CD4-positive, CD25-positive, alpha-beta regulatory T cell (primary cell): ENCODE results near the gene GRIK3. TPM values are rescaled to one million over a fixed set of nuclear protein-coding genes. Genes with fewer than 3 reads are reported as not detected.

Experiments
- ATAC-seq, 2 donors: fragments of 150-1000 bp; cut with Tn5 transposase; one replicate each; pipeline ENCODE4 v1.10.0; 2021; ENCODE audit warnings: low read depth in 2 of 2, moderate number of reproducible peaks in 2 of 2, moderate library complexity in 1 of 2
- DNase-seq, 3 donors: peaks; one replicate each; pipeline versions ENCODE4 v3.0.0 to v3.0.0-alpha.2; 2012 to 2022; ENCODE audit warnings: mixed read lengths in 1 of 3
- H3K27ac ChIP-seq: one replicate; pipeline ENCODE4 v1.7.0; 2013; ENCODE audit warnings: mild to moderate bottlenecking, low read length; ENCODE audit not compliant: insufficient read depth, poor library complexity, severe bottlenecking
- H3K27me3 ChIP-seq: one replicate; pipeline ENCODE4 v1.7.0; 2013; ENCODE audit warnings: low read length; ENCODE audit not compliant: control insufficient read depth, insufficient read depth
- H3K36me3 ChIP-seq: one replicate; pipeline ENCODE4 v1.7.0; 2013; ENCODE audit warnings: mild to moderate bottlenecking, low read length, moderate library complexity; ENCODE audit not compliant: control insufficient read depth, insufficient read depth
- H3K4me1 ChIP-seq: 2 replicates; pipeline ENCODE4 v1.7.0; 2013; ENCODE audit warnings: mild to moderate bottlenecking, low read length; ENCODE audit not compliant: insufficient read depth, control insufficient read depth, poor library complexity, severe bottlenecking
- H3K4me3 ChIP-seq: one replicate; pipeline ENCODE4 v1.7.0; 2013; ENCODE audit warnings: low read depth, mild to moderate bottlenecking, low read length, moderate library complexity
- H3K9me3 ChIP-seq, 2 experiments: 1 replicate in 1 of 2; 2 replicates in 1 of 2; pipeline ENCODE4 v1.7.0; 2013; ENCODE audit warnings: low read length in 2 of 2, mild to moderate bottlenecking in 1 of 2, moderate library complexity in 1 of 2; ENCODE audit not compliant: control insufficient read depth in 2 of 2
- H3K27ac Mint-ChIP-seq, 3 donors: one replicate each; pipeline ENCODE4 v1.8.0; 2020 to 2022; ENCODE audit warnings: mild to moderate bottlenecking in 3 of 3, mixed read lengths in 3 of 3, moderate library complexity in 2 of 3
- H3K27me3 Mint-ChIP-seq: one replicate; pipeline ENCODE4 v1.8.0; 2022; ENCODE audit warnings: mild to moderate bottlenecking, mixed read lengths
- H3K36me3 Mint-ChIP-seq: one replicate; pipeline ENCODE4 v1.8.0; 2020; ENCODE audit warnings: mixed read lengths
- H3K4me1 Mint-ChIP-seq, 4 donors: one replicate each; pipeline ENCODE4 v1.8.0; 2020 to 2022; ENCODE audit warnings: mixed read lengths in 4 of 4, mild to moderate bottlenecking in 1 of 4
- H3K4me3 Mint-ChIP-seq, 4 donors: one replicate each; pipeline ENCODE4 v1.8.0; 2020 to 2022; ENCODE audit warnings: mild to moderate bottlenecking in 4 of 4, mixed read lengths in 4 of 4, moderate library complexity in 3 of 4
- H3K9me3 Mint-ChIP-seq, 7 donors: one replicate each; pipeline ENCODE4 v1.8.0; 2020 to 2022; ENCODE audit warnings: mixed read lengths in 7 of 7, mild to moderate bottlenecking in 3 of 7, moderate library complexity in 2 of 7
- polyA plus RNA-seq, 4 donors: library from polyadenylated mRNA; unstranded; fragments of 300-500 nt; fragmentation: Illumina TruSeq; gene quantifications; one replicate each; pipeline ENCODE4 v1.2.3, GENCODE V29; 2021
- total RNA-seq: library from RNA; stranded (reverse); gene quantifications from one replicate; pipeline ENCODE4 v1.2.3, GENCODE V29; 2022

Gene GRIK3
- total and polyA plus RNA-seq, 5 donors from 2014 or later: not detected

- Histone ChIP-seq H3K27ac (no peak overlapping the region), H3K36me3 (no peaks in the 10 kb centered on the region), H3K4me1 (no peaks in the 10 kb centered on the region), H3K4me3 (no peak overlapping the region), H3K9me3 (no peaks in the 10 kb centered on the region), H3K27me3 (no peaks in the 10 kb centered on the region)
- Mint-ChIP-seq H3K36me3 (no peaks in the 10 kb centered on the region), H3K4me1 (no peaks in the 10 kb centered on the region), H3K27me3 (no peaks in the 10 kb centered on the region), H3K27ac (no peak overlapping the region), H3K9me3 (peaks cover 0 to 2% (median 0%) of the 10 kb centered on the region in 7 donors), H3K4me3 (no peak overlapping the region)
- no peak for ATAC-seq
- DNase-seq: no peak
Measured at GRCh38 chr1:36879613-36880012, 154.7 kb downstream of the GRIK3 start.

- no peak overlapping the region for H3K27ac ChIP-seq
- H3K27me3 ChIP-seq: no peaks in the 10 kb centered on the region
- peaks cover 0 to 1% (median 0%) of the 10 kb centered on the region in 7 donors for H3K9me3 Mint-ChIP-seq
- H3K4me1 ChIP-seq: no peaks in the 10 kb centered on the region
- H3K36me3 Mint-ChIP-seq: no peaks in the 10 kb centered on the region
- no peaks in the 10 kb centered on the region for H3K9me3 ChIP-seq
- DNase-seq (no peak), ATAC-seq (no peak)
- no peak overlapping the region for H3K4me3 Mint-ChIP-seq
- H3K4me3 ChIP-seq: no peak overlapping the region
- H3K27ac Mint-ChIP-seq: no peak overlapping the region
- no peaks in the 10 kb centered on the region for H3K36me3 ChIP-seq
- H3K27me3 Mint-ChIP-seq: no peaks in the 10 kb centered on the region
- no peaks in the 10 kb centered on the region for H3K4me1 Mint-ChIP-seq
Measured at GRCh38 chr1:36876990-36877389, 157.3 kb downstream of the GRIK3 start.

GRCh38 chr1:36874271-36875060, 159.8 kb downstream of the GRIK3 start:
- H3K36me3 ChIP-seq: no peaks in the 10 kb centered on the region
- no peak overlapping the region for H3K4me3 ChIP-seq
- no peaks in the 10 kb centered on the region for H3K4me1 Mint-ChIP-seq
- no peaks in the 10 kb centered on the region for H3K27me3 ChIP-seq
- ATAC-seq: no peak
- no peaks in the 10 kb centered on the region for H3K27me3 Mint-ChIP-seq
- H3K4me3 Mint-ChIP-seq: no peak overlapping the region
- H3K36me3 Mint-ChIP-seq: no peaks in the 10 kb centered on the region
- H3K27ac Mint-ChIP-seq: no peak overlapping the region
- no peaks in the 10 kb centered on the region for H3K9me3 Mint-ChIP-seq
- no peak for DNase-seq
- no peaks in the 10 kb centered on the region for H3K9me3 ChIP-seq
- no peaks in the 10 kb centered on the region for H3K4me1 ChIP-seq
- H3K27ac ChIP-seq: no peak overlapping the region

GRCh38 chr1:36872858-36873257, 161.5 kb downstream of the GRIK3 start:
- DNase-seq (no peak), ATAC-seq (no peak)
- Histone ChIP-seq H3K4me1 (no peaks in the 10 kb centered on the region), H3K9me3 (no peaks in the 10 kb centered on the region), H3K27me3 (no peaks in the 10 kb centered on the region), H3K4me3 (no peak overlapping the region), H3K27ac (no peak overlapping the region), H3K36me3 (no peaks in the 10 kb centered on the region)
- H3K9me3 Mint-ChIP-seq: no peaks in the 10 kb centered on the region
- no peaks in the 10 kb centered on the region for H3K4me1 Mint-ChIP-seq
- H3K36me3 Mint-ChIP-seq: no peaks in the 10 kb centered on the region
- H3K27ac Mint-ChIP-seq: no peak overlapping the region
- no peaks in the 10 kb centered on the region for H3K27me3 Mint-ChIP-seq
- H3K4me3 Mint-ChIP-seq: no peak overlapping the region

GRCh38 chr1:36872126-36872754, 162.1 kb downstream of the GRIK3 start:
- no peaks in the 10 kb centered on the region for H3K9me3 ChIP-seq
- peaks cover under 1% of the 10 kb centered on the region for H3K27me3 Mint-ChIP-seq
- ATAC-seq: no peak
- no peaks in the 10 kb centered on the region for H3K9me3 Mint-ChIP-seq
- no peaks in the 10 kb centered on the region for H3K4me1 Mint-ChIP-seq
- no peaks in the 10 kb centered on the region for H3K36me3 Mint-ChIP-seq
- H3K4me3 Mint-ChIP-seq: no peak overlapping the region
- H3K4me1 ChIP-seq: no peaks in the 10 kb centered on the region
- no peaks in the 10 kb centered on the region for H3K27me3 ChIP-seq
- H3K27ac Mint-ChIP-seq: no peak overlapping the region
- no peak for DNase-seq
- H3K27ac ChIP-seq: no peak overlapping the region
- H3K36me3 ChIP-seq: no peaks in the 10 kb centered on the region
- no peak overlapping the region for H3K4me3 ChIP-seq

- H3K27me3 ChIP-seq: no peaks in the 10 kb centered on the region
- Mint-ChIP-seq H3K27me3 (peaks cover 8% of the 10 kb centered on the region), H3K27ac (no peak overlapping the region), H3K4me1 (no peaks in the 10 kb centered on the region), H3K36me3 (no peaks in the 10 kb centered on the region), H3K4me3 (no peak overlapping the region), H3K9me3 (no peaks in the 10 kb centered on the region)
- H3K9me3 ChIP-seq: no peaks in the 10 kb centered on the region
- DNase-seq (no peak), ATAC-seq (no peak)
- H3K4me1 ChIP-seq: no peaks in the 10 kb centered on the region
- H3K4me3 ChIP-seq: no peak overlapping the region
- no peaks in the 10 kb centered on the region for H3K36me3 ChIP-seq
- no peak overlapping the region for H3K27ac ChIP-seq
Measured at GRCh38 chr1:36871146-36871971, 163.0 kb downstream of the GRIK3 start.

- H3K4me3 Mint-ChIP-seq: no peak overlapping the region
- H3K36me3 Mint-ChIP-seq: no peaks in the 10 kb centered on the region
- Histone ChIP-seq H3K4me1 (no peaks in the 10 kb centered on the region), H3K9me3 (no peaks in the 10 kb centered on the region), H3K4me3 (no peak overlapping the region), H3K36me3 (no peaks in the 10 kb centered on the region), H3K27me3 (no peaks in the 10 kb centered on the region), H3K27ac (no peak overlapping the region)
- no peak for DNase-seq
- H3K27me3 Mint-ChIP-seq: peaks cover 8% of the 10 kb centered on the region
- H3K27ac Mint-ChIP-seq: no peak overlapping the region
- no peaks in the 10 kb centered on the region for H3K4me1 Mint-ChIP-seq
- H3K9me3 Mint-ChIP-seq: no peaks in the 10 kb centered on the region
- ATAC-seq: no peak
Measured at GRCh38 chr1:36869826-36870225, 164.5 kb downstream of the GRIK3 start.
